H1 (cell line): ENCODE results near the gene RAB35. TPM values are rescaled to one million over a fixed set of nuclear protein-coding genes. Genes with fewer than 3 reads are reported as not detected.

Source experiments
- CTCF ChIA-PET: fragments of 300-600 bp; sonication (Branson Sonifier 250); formaldehyde crosslinking; loops from one replicate; lab custom pipeline; 2021; ENCODE audit not compliant: partially characterized antibody; lab: Charles Lee
- POLR2A ChIA-PET: fragments of 300-600 bp; sonication (Branson Sonifier 250); formaldehyde crosslinking; loops from one replicate; lab custom pipeline; 2021; ENCODE audit warnings: inconsistent platforms; ENCODE audit not compliant: partially characterized antibody; lab: Charles Lee
- DNase-seq, 2 experiments: peaks; one replicate each; pipeline versions ENCODE4 v3.0.0 to v3.0.0-alpha.2; 2010 to 2022; ENCODE audit warnings: low spot score in 2 of 2, low read depth in 1 of 2, mixed read lengths in 1 of 2
- FAIRE-seq: peaks from 2 replicates; lab custom pipeline; 2011; peaks lifted over from hg19 to GRCh38; lab: Jason Lieb, UNC
- H2AFZ ChIP-seq: 2 replicates; pipeline ENCODE4 v1.8.1; 2012; ENCODE audit warnings: low read length, inconsistent platforms
- H2AK5ac ChIP-seq: 2 replicates; pipeline ENCODE4 v1.6.1; 2013; ENCODE audit warnings: low read depth, low read length
- H2BK120ac ChIP-seq: replicated peaks from 2 replicates; pipeline ENCODE3; 2013; ENCODE audit warnings: low read depth, low read length, inconsistent platforms
- H2BK12ac ChIP-seq: 2 replicates; pipeline ENCODE4 v1.6.1; 2013; ENCODE audit warnings: low read depth, low read length
- H2BK15ac ChIP-seq: 2 replicates; pipeline ENCODE4 v1.6.1; 2013; ENCODE audit warnings: low read length
- H2BK20ac ChIP-seq: 2 replicates; pipeline ENCODE4 v1.6.1; 2013; ENCODE audit warnings: low read length
- H2BK5ac ChIP-seq: 2 replicates; pipeline ENCODE4 v1.6.1; 2013; ENCODE audit warnings: low read depth, low read length
- H3K14ac ChIP-seq: 2 replicates; pipeline ENCODE4 v1.6.1; 2013; ENCODE audit warnings: inconsistent platforms; ENCODE audit not compliant: insufficient read length
- H3K18ac ChIP-seq: 2 replicates; pipeline ENCODE4 v1.6.1; 2013; ENCODE audit warnings: low read length; ENCODE audit errors: extremely low read depth
- H3K23ac ChIP-seq: 2 replicates; pipeline ENCODE4 v1.6.1; 2013; ENCODE audit warnings: inconsistent platforms; ENCODE audit not compliant: insufficient read length
- H3K23me2 ChIP-seq: 2 replicates; pipeline ENCODE4 v1.6.1; 2013; ENCODE audit warnings: low read depth, low read length
- H3K27ac ChIP-seq: 2 replicates; pipeline ENCODE4 v1.6.1; 2011; ENCODE audit warnings: low read depth, low read length, inconsistent platforms
- H3K27me3 ChIP-seq, 4 experiments: replicated peaks in 1 of 4; 1 replicate in 1 of 4; 2 replicates in 3 of 4; pipeline versions ENCODE4 v1.6.1 to v1.8.1; 2011 to 2013; ENCODE audit warnings: low read length in 3 of 4, mild to moderate bottlenecking in 3 of 4, inconsistent platforms in 2 of 4, mixed read lengths in 2 of 4, moderate library complexity in 1 of 4; ENCODE audit not compliant: control insufficient read depth in 3 of 4, insufficient read depth in 3 of 4; ENCODE audit errors: extremely low read depth in 1 of 4
- H3K36me3 ChIP-seq, 4 experiments: 2 replicates each; pipeline versions ENCODE4 v1.6.1 to v1.8.1; 2011 to 2013; ENCODE audit warnings: mild to moderate bottlenecking in 4 of 4, low read length in 3 of 4, moderate library complexity in 2 of 4, control low read depth in 1 of 4, inconsistent platforms in 1 of 4; ENCODE audit not compliant: insufficient read depth in 4 of 4, control insufficient read depth in 2 of 4
- H3K4ac ChIP-seq: replicated peaks from 2 replicates; pipeline ENCODE3; 2013; ENCODE audit warnings: low read length, low read depth, mixed read lengths, inconsistent platforms; ENCODE audit not compliant: insufficient read length
- H3K4me1 ChIP-seq, 4 experiments: replicated peaks in 1 of 4; 1 replicate in 1 of 4; 2 replicates in 3 of 4; pipeline versions ENCODE4 v1.6.1 to v1.8.1; 2011 to 2013; ENCODE audit warnings: low read length in 3 of 4, inconsistent platforms in 2 of 4, mixed read lengths in 1 of 4; ENCODE audit not compliant: insufficient read depth in 4 of 4, control insufficient read depth in 3 of 4
- H3K4me2 ChIP-seq, 2 experiments: 2 replicates each; pipeline versions ENCODE4 v1.6.1 to v1.8.1; 2011 to 2013; ENCODE audit warnings: low read depth in 2 of 2, low read length in 2 of 2, control low read depth in 1 of 2, inconsistent platforms in 1 of 2, mild to moderate bottlenecking in 1 of 2; ENCODE audit not compliant: insufficient read depth in 1 of 2
- H3K4me3 ChIP-seq, 4 experiments: fragments of 200-600, 300-600 bp in 1 of 4; sonication (generic), shearing (Covaris generic), sonication (Bioruptor Twin) in 1 of 4; 2 replicates each; pipeline versions ENCODE4 v1.5.1 to v1.8.1; 2011 to 2016; ENCODE audit warnings: low read length in 4 of 4, low read depth in 3 of 4, control low read depth in 2 of 4, inconsistent platforms in 2 of 4, mild to moderate bottlenecking in 2 of 4, mixed read lengths in 1 of 4, moderate library complexity in 1 of 4; ENCODE audit not compliant: insufficient read depth in 2 of 4; ENCODE audit errors: extremely low read depth in 1 of 4
- H3K56ac ChIP-seq: replicated peaks from 2 replicates; pipeline ENCODE3; 2013; ENCODE audit warnings: low read depth, mild to moderate bottlenecking, mixed read lengths, low read length, inconsistent platforms; ENCODE audit not compliant: insufficient read length
- H3K79me1 ChIP-seq: 2 replicates; pipeline ENCODE4 v1.6.1; 2013; ENCODE audit warnings: low read depth, low read length, control low read depth
- H3K79me2 ChIP-seq, 2 experiments: 2 replicates each; pipeline versions ENCODE4 v1.6.1 to v1.8.1; 2012 to 2013; ENCODE audit warnings: low read length in 2 of 2, mild to moderate bottlenecking in 2 of 2, inconsistent platforms in 1 of 2; ENCODE audit not compliant: insufficient read depth in 2 of 2, control insufficient read depth in 1 of 2
- H3K9ac ChIP-seq, 4 experiments: replicated peaks in 1 of 4; 1 replicate in 1 of 4; 2 replicates in 3 of 4; pipeline versions ENCODE4 v1.6.1 to v1.8.1; 2011 to 2013; ENCODE audit warnings: low read depth in 3 of 4, low read length in 3 of 4, control low read depth in 2 of 4, mild to moderate bottlenecking in 2 of 4, moderate library complexity in 2 of 4, inconsistent platforms in 1 of 4; ENCODE audit errors: extremely low read depth in 1 of 4
- H3K9me3 ChIP-seq, 2 experiments: 2 replicates each; pipeline versions ENCODE4 v1.6.1 to v1.8.1; 2012 to 2013; ENCODE audit warnings: mild to moderate bottlenecking in 2 of 2, moderate library complexity in 2 of 2, control low read depth in 1 of 2, inconsistent platforms in 1 of 2, low read depth in 1 of 2, low read length in 1 of 2, mixed read lengths in 1 of 2; ENCODE audit not compliant: insufficient read depth in 2 of 2
- H4K20me1 ChIP-seq, 2 experiments: replicated peaks in 1 of 2; 2 replicates each; pipeline versions ENCODE3 to v1.8.1; 2011 to 2013; ENCODE audit warnings: inconsistent platforms in 2 of 2, low read length in 2 of 2, mild to moderate bottlenecking in 1 of 2; ENCODE audit not compliant: insufficient read depth in 2 of 2, control insufficient read depth in 1 of 2
- H4K5ac ChIP-seq: 2 replicates; pipeline ENCODE4 v1.6.1; 2013; ENCODE audit warnings: low read length, low read depth, mixed read lengths, inconsistent platforms; ENCODE audit not compliant: insufficient read length
- H4K8ac ChIP-seq: 2 replicates; pipeline ENCODE4 v1.8.0; 2013; ENCODE audit warnings: mild to moderate bottlenecking, moderate library complexity, low read length, inconsistent platforms; ENCODE audit not compliant: insufficient read depth; ENCODE audit errors: extremely low read depth
- H4K91ac ChIP-seq: replicated peaks from 2 replicates; pipeline ENCODE3; 2013; ENCODE audit warnings: low read length, mixed read lengths, inconsistent platforms; ENCODE audit not compliant: insufficient read length
- ASH2L ChIP-seq: fragments of 200-600, 300-600 bp; sonication (generic); IDR thresholded peaks from one replicate; pipeline ENCODE4 v1.7.1; 2017; ENCODE audit warnings: low read length
- EGR1 ChIP-seq: IDR thresholded peaks from 2 replicates; pipeline ENCODE4 v1.6.1; 2011; ENCODE audit warnings: low read depth, low read length, borderline replicate concordance
- EP300 ChIP-seq, 2 experiments: IDR thresholded peaks; 1 replicate in 1 of 2; 2 replicates in 1 of 2; pipeline ENCODE4 v1.6.1; 2011 to 2012; ENCODE audit warnings: low read depth in 2 of 2, low read length in 2 of 2, mild to moderate bottlenecking in 2 of 2, borderline replicate concordance in 1 of 2, inconsistent platforms in 1 of 2, moderate library complexity in 1 of 2
- EZH2 ChIP-seq: fragments of 200-600 bp; sonication (generic); IDR thresholded peaks from 2 replicates; pipeline ENCODE4 v1.7.1; 2012; ENCODE audit warnings: low read depth, mild to moderate bottlenecking, moderate library complexity, low read length, inconsistent platforms; ENCODE audit not compliant: severe bottlenecking
- NANOG ChIP-seq: IDR thresholded peaks from 2 replicates; pipeline ENCODE4 v1.6.1; 2011; ENCODE audit warnings: low read length, low read depth, mild to moderate bottlenecking, inconsistent platforms; ENCODE audit not compliant: insufficient read depth, poor library complexity, severe bottlenecking
- POU5F1 ChIP-seq: IDR thresholded peaks from 2 replicates; pipeline ENCODE4 v1.6.1; 2011; ENCODE audit warnings: low read depth, mild to moderate bottlenecking, low read length, moderate library complexity
- SAP30 ChIP-seq: fragments of 300-600 bp; sonication (generic); IDR thresholded peaks from 2 replicates; pipeline ENCODE4 v1.7.1; 2012; ENCODE audit warnings: low read length, moderate library complexity, mild to moderate bottlenecking, inconsistent platforms; ENCODE audit not compliant: insufficient read depth, insufficient replicate concordance
- SIN3A ChIP-seq, 2 experiments: IDR thresholded peaks in 1 of 2; conservative IDR thresholded peaks in 1 of 2; 2 replicates each; pipeline ENCODE4 v1.6.1; 2011 to 2012; ENCODE audit warnings: low read length in 2 of 2, improper control_type of control experiment in 1 of 2, low read depth in 1 of 2, mild to moderate bottlenecking in 1 of 2
- SIRT6 ChIP-seq: IDR thresholded peaks from one replicate; pipeline ENCODE4 v1.7.1; 2012; ENCODE audit warnings: low read length, inconsistent platforms
- SUZ12 ChIP-seq: fragments of 200-600 bp; sonication (generic); IDR thresholded peaks from 2 replicates; pipeline ENCODE4 v1.6.1; 2012; ENCODE audit warnings: mild to moderate bottlenecking, inconsistent platforms, low read length, moderate library complexity, mixed read lengths
- TCF12 ChIP-seq: IDR thresholded peaks from 2 replicates; pipeline ENCODE4 v1.6.1; 2011; ENCODE audit warnings: low read depth, mild to moderate bottlenecking, low read length
- ZNF274 ChIP-seq: IDR thresholded peaks from 2 replicates; pipeline ENCODE4 v1.7.0; 2012; ENCODE audit warnings: low read length, borderline replicate concordance; ENCODE audit errors: extremely low read depth
- WGBS, 2 experiments: shearing (Covaris generic) in 1 of 2; methylation state at CpG; one replicate each; pipeline versions ENCODE4 v1.1.6 to v1.1.7; 2013 to 2015; ENCODE audit warnings: low lambda C conversion rate in 2 of 2, mixed read lengths in 2 of 2, inconsistent platforms in 1 of 2, low coverage in 1 of 2, missing lambda C conversion rate in 1 of 2; ENCODE audit not compliant: insufficient replicate concordance in 2 of 2, insufficient coverage in 1 of 2, insufficient read length in 1 of 2; ENCODE audit errors: extremely low coverage in 1 of 2, missing lambda C conversion rate in 1 of 2; 5-methylcytosine and 5-hydroxymethylcytosine counted together
- polyA plus RNA-seq, 7 experiments: library from polyadenylated mRNA; depleted of rRNA in 3 of 7; stranded (reverse) in 5 of 7; unstranded in 2 of 7; fragments of >200 nt in 5 of 7; fragments of 200-250 nt in 2 of 7; gene quantifications; 1 replicate in 5 of 7; 2 replicates in 1 of 7; 4 replicates in 1 of 7; pipeline versions ENCODE4 v1.2.1 to v1.2.3, GENCODE V29; 2011 to 2013; ENCODE audit warnings: missing spikeins in 2 of 7, mixed read lengths in 2 of 7
- total RNA-seq: library from RNA; stranded (reverse); fragmentation: NEBNext Ultra II Directional; extraction: Animal tissue kit (Norgen Biotek cat#: 25700); gene quantifications from 2 replicates; pipeline ENCODE4 v1.2.1, GENCODE V29; 2021

RAB35 gene
- total and polyA plus RNA-seq, 2 of the 8 experiments (the other 6 are each of a cell fraction or from before 2014, with no cell fraction given), result 33.4 to 39.0 TPM

DNA sequence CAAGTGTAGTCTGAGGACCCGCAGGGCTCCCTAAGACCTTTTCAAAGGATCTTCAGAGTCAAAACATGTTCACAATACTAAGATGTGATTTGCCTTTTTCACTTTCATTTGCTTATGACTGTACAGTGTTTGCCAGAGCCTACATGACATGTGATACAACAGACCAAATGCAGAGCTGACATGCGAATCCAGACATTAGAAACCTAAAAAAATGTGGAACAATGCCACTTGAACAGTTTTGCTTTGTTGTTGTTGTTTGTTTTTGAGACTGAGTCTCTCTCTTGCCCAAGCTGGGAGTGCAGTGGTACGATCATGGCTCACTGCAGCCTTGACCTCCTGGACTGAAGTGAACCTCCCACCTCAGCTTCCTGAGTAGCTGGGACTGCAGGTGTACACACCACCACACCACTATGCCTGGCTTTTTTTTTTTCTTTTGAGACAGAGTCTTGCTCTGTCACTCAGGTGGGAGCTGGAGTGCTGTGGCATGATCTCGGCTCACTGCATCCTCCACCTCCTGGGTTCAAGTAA is 5.3 kb upstream of the RAB35 start:
- Histone ChIP-seq H2BK12ac (no peak overlapping the region), H3K4me1 (peaks cover 0 to 8% (median 3%) of the 10 kb centered on the region in 4 experiments; a peak in 4 of 7 replicates), H3K4ac (no peak overlapping the region), H3K9me3 (no peaks in the 10 kb centered on the region), H2BK5ac (no peak overlapping the region), H2AK5ac (no peak overlapping the region), H2BK20ac (no peak overlapping the region), H3K4me2 (no peak overlapping the region), H4K8ac (no peak overlapping the region), H3K23me2 (peaks cover 4% of the 10 kb centered on the region; the same call in 1 of the 2 replicates), H4K20me1 (peaks cover 0 to 2% of the 10 kb centered on the region in 2 experiments), H3K79me1 (no peaks in the 10 kb centered on the region), H4K5ac (no peak overlapping the region), H3K4me3 (no peak overlapping the region), H3K14ac (no peak overlapping the region), H4K91ac (no peak overlapping the region), H3K56ac (no peak overlapping the region), H3K27ac (no peak overlapping the region), H2AFZ (no peak overlapping the region), H2BK15ac (no peak overlapping the region), H3K18ac (no peak overlapping the region), H3K23ac (no peak overlapping the region), H3K27me3 (no peaks in the 10 kb centered on the region), H3K36me3 (peaks cover 0 to 6% (median 3%) of the 10 kb centered on the region in 4 experiments; a peak in 6 of 8 replicates), H3K9ac (no peak overlapping the region), H3K79me2 (peaks cover 0 to 9% of the 10 kb centered on the region in 2 experiments; a peak in 2 of 4 replicates), H2BK120ac (no peak overlapping the region)
- WGBS, 2 experiments, result 85% methylated on average over 4 of the region's 4 CpGs; no CpG with 5 or more reads in 1 of the 2 experiments
- CTCF ChIA-PET, result no interaction called here
- DNase-seq (no peak), FAIRE-seq (no peak)
- POLR2A ChIA-PET, result interaction anchor here (0.6 to 16.6 kb wide), 11 partner anchors 11 to 801 kb away, joined by 3 to 266 read pairs (median 5); partner anchors contain the start of genes GCN1, RNU4-2 and RPLP0
- no peak for TF ChIP-seq SIRT6
- no peak for TF ChIP-seq EZH2
- no peak for TF ChIP-seq SAP30
- TF ChIP-seq EP300 (IDR thresholded peaks at IDR 0.05; ENCODE audit: borderline replicate concordance in 1 of 2, low read depth in 2 of 2, low read length in 2 of 2), result no peak
- no peak for TF ChIP-seq ASH2L
- no peak for TF ChIP-seq EGR1
- no peak for TF ChIP-seq SUZ12
- no peak for TF ChIP-seq TCF12
- TF ChIP-seq NANOG, result no peak
- TF ChIP-seq ZNF274, result no peak
- TF ChIP-seq SIN3A (conservative IDR thresholded peaks at IDR 0.05 in 1 of 2, IDR thresholded peaks at IDR 0.05 in 1 of 2; ENCODE audit: low read depth in 1 of 2, low read length in 2 of 2), result no peak
- no peak for TF ChIP-seq POU5F1
